ENCODE measurements around the gene C18orf63. TPM values are rescaled to one million over a fixed set of nuclear protein-coding genes. Genes with fewer than 3 reads are reported as not detected.
A peak's percentile ranks its signal among the peaks of the same experiment; 100 is the strongest.
"Not testable (repeated sequence)": the region's sequence is repeated elsewhere in the genome, so short reads cannot be mapped to it uniquely, and the experiment has no call there.

The C18orf63 gene
- total RNA-seq, 1 donor from 2014 or later, result not detected

- DNase-seq (ENCODE audit: low read depth, low spot score), result no peak
- Mint-ChIP-seq H3K27me3 (ENCODE audit: low read depth) (no peaks in the 10 kb centered on the region), H3K4me3 (no peak overlapping the region), H3K4me1 (no peaks in the 10 kb centered on the region), H3K36me3 (ENCODE audit: low read depth) (no peaks in the 10 kb centered on the region), H3K27ac (ENCODE audit: unreplicated experiment) (no peak overlapping the region), H3K9me3 (peaks cover 3% of the 10 kb centered on the region)
- TF ChIP-seq CTCF (conservative IDR thresholded peaks at IDR 0.05), result no peak
Measured at GRCh38 chr18:74316257-74317170, 875 bp downstream of the C18orf63 start.

GRCh38 chr18:74326231-74326630, 10.6 kb downstream of the C18orf63 start:
- Mint-ChIP-seq H3K4me1 (no peaks in the 10 kb centered on the region), H3K36me3 (ENCODE audit: low read depth) (no peaks in the 10 kb centered on the region), H3K9me3 (no peaks in the 10 kb centered on the region), H3K4me3 (no peak overlapping the region), H3K27ac (ENCODE audit: unreplicated experiment) (no peak overlapping the region), H3K27me3 (ENCODE audit: low read depth) (peaks cover 2% of the 10 kb centered on the region)
- DNase-seq (ENCODE audit: low read depth, low spot score), result no peak
- TF ChIP-seq CTCF (conservative IDR thresholded peaks at IDR 0.05), result no peak

GRCh38 chr18:74326791-74327190, 11.2 kb downstream of the C18orf63 start:
- H3K27me3 Mint-ChIP-seq (ENCODE audit: low read depth); DNase-seq (ENCODE audit: low read depth, low spot score); H3K4me3 Mint-ChIP-seq; H3K36me3 Mint-ChIP-seq (ENCODE audit: low read depth); H3K27ac Mint-ChIP-seq (ENCODE audit: unreplicated experiment); H3K4me1 Mint-ChIP-seq; H3K9me3 Mint-ChIP-seq: not testable (repeated sequence)

GRCh38 chr18:74328206-74328605, 12.6 kb downstream of the C18orf63 start:
- H3K4me3 Mint-ChIP-seq, result no peak overlapping the region
- H3K27ac Mint-ChIP-seq (ENCODE audit: unreplicated experiment), result no peak overlapping the region
- DNase-seq (ENCODE audit: low read depth, low spot score), result no peak
- H3K9me3 Mint-ChIP-seq, result no peaks in the 10 kb centered on the region
- no peak for TF ChIP-seq CTCF (conservative IDR thresholded peaks at IDR 0.05)
- H3K27me3 Mint-ChIP-seq (ENCODE audit: low read depth), result peaks cover 3% of the 10 kb centered on the region
- H3K4me1 Mint-ChIP-seq, result no peaks in the 10 kb centered on the region
- no peaks in the 10 kb centered on the region for H3K36me3 Mint-ChIP-seq (ENCODE audit: low read depth)

GRCh38 chr18:74329688-74330205, 14.1 kb downstream of the C18orf63 start:
- no peaks in the 10 kb centered on the region for H3K4me1 Mint-ChIP-seq
- H3K36me3 Mint-ChIP-seq (ENCODE audit: low read depth), result no peaks in the 10 kb centered on the region
- no peak for DNase-seq (ENCODE audit: low read depth, low spot score)
- H3K27me3 Mint-ChIP-seq (ENCODE audit: low read depth), result peaks cover 3% of the 10 kb centered on the region
- no peak for TF ChIP-seq CTCF (conservative IDR thresholded peaks at IDR 0.05)
- H3K9me3 Mint-ChIP-seq, result no peaks in the 10 kb centered on the region
- H3K4me3 Mint-ChIP-seq, result no peak overlapping the region
- H3K27ac Mint-ChIP-seq (ENCODE audit: unreplicated experiment), result no peak overlapping the region

- Mint-ChIP-seq H3K4me1 (no peaks in the 10 kb centered on the region), H3K9me3 (no peaks in the 10 kb centered on the region), H3K36me3 (ENCODE audit: low read depth) (no peaks in the 10 kb centered on the region), H3K27me3 (ENCODE audit: low read depth) (peaks cover 3% of the 10 kb centered on the region), H3K4me3 (no peak overlapping the region), H3K27ac (ENCODE audit: unreplicated experiment) (no peak overlapping the region)
- peak; percentile 47 for TF ChIP-seq CTCF (conservative IDR thresholded peaks at IDR 0.05)
- DNase-seq (ENCODE audit: low read depth, low spot score), result no peak
Measured at GRCh38 chr18:74331404-74331803, 15.8 kb downstream of the C18orf63 start.

Measured in neural crest cell (in vitro differentiated cells).